HepG2 (cell line): ENCODE measurements around the gene HTRA3. TPM values are rescaled to one million over a fixed set of nuclear protein-coding genes. Genes with fewer than 3 reads are reported as not detected.

Source experiments
- ATAC-seq: fragments of 200-7000 bp; cut with Tn5 transposase; 3 replicates; pipeline ENCODE4 v1.9.1; 2020; ENCODE audit warnings: mild to moderate bottlenecking, moderate library complexity
- BruUV-seq: library from RNA; stranded (reverse); fragments of 400-500 nt; replicated peaks from 2 replicates; lab custom pipeline; 2021; lab: Mats Ljungman, UMichigan
- CTCF ChIA-PET: fragments of 300-600 bp; formaldehyde crosslinking; extraction: SDS; loops from one replicate; lab custom pipeline; 2021; ENCODE audit warnings: low total read pairs, inconsistent platforms, low intra/inter-chr PET ratio; lab: Yijun Ruan, JAX
- POLR2A ChIA-PET: fragments of 350-600 bp; sonication (Branson Sonifier 250); formaldehyde crosslinking; loops from one replicate; lab custom pipeline; 2020; ENCODE audit warnings: antibody characterized with exemption, inconsistent platforms; lab: Yijun Ruan, JAX
- DNase-seq: peaks from one replicate; pipeline ENCODE4 v3.0.0-alpha.2; 2015; ENCODE audit warnings: low spot score
- FAIRE-seq: peaks from 3 replicates; lab custom pipeline; 2011; peaks lifted over from hg19 to GRCh38; lab: Jason Lieb, UNC
- H2AFZ ChIP-seq: one replicate; pipeline ENCODE4 v1.6.1; 2011; ENCODE audit warnings: low read length, inconsistent platforms
- H3K27ac ChIP-seq: fragments of 300-600 bp; 3 replicates; pipeline ENCODE4 v1.8.0; 2011; ENCODE audit warnings: mixed run types, mild to moderate bottlenecking, mixed read lengths, low read length, inconsistent platforms; ENCODE audit not compliant: insufficient read depth; ENCODE audit errors: extremely low read length
- H3K27me3 ChIP-seq, 2 experiments: fragments of 200-600 bp in 1 of 2; 2 replicates in 1 of 2; 3 replicates in 1 of 2; pipeline versions ENCODE4 v1.6.0 to v1.8.0; 2011; ENCODE audit warnings: low read length in 2 of 2, mild to moderate bottlenecking in 2 of 2, moderate library complexity in 2 of 2, inconsistent platforms in 1 of 2; ENCODE audit not compliant: insufficient read depth in 2 of 2, control insufficient read depth in 1 of 2
- H3K36me3 ChIP-seq, 2 experiments: fragments of 200-600 bp in 1 of 2; replicated peaks in 1 of 2; 2 replicates in 1 of 2; 3 replicates in 1 of 2; pipeline versions ENCODE4 v1.5.1 to v1.8.0; 2011; ENCODE audit warnings: low read length in 2 of 2, inconsistent platforms in 1 of 2; ENCODE audit not compliant: insufficient read depth in 2 of 2, control insufficient read depth in 1 of 2
- H3K4me1 ChIP-seq: 2 replicates; pipeline ENCODE4 v1.5.1; 2012; ENCODE audit warnings: low read length, inconsistent platforms; ENCODE audit not compliant: insufficient read depth
- H3K4me2 ChIP-seq: 2 replicates; pipeline ENCODE4 v1.6.0; 2011; ENCODE audit warnings: low read depth, low read length, inconsistent platforms
- H3K4me3 ChIP-seq, 3 experiments: fragments of 200-600 bp in 1 of 3; sonication (generic), shearing (Covaris generic) in 1 of 3; replicated peaks in 1 of 3; 2 replicates each; pipeline ENCODE4 v1.5.1; 2011 to 2016; ENCODE audit warnings: low read length in 3 of 3, inconsistent platforms in 2 of 3, low read depth in 2 of 3, mild to moderate bottlenecking in 2 of 3, control low read depth in 1 of 3, mixed read lengths in 1 of 3; ENCODE audit not compliant: insufficient read depth in 1 of 3
- H3K79me2 ChIP-seq: one replicate; pipeline ENCODE4 v1.6.1; 2011; ENCODE audit warnings: low read length, inconsistent platforms; ENCODE audit not compliant: insufficient read depth
- H3K9ac ChIP-seq: 2 replicates; pipeline ENCODE4 v1.6.0; 2011; ENCODE audit warnings: mild to moderate bottlenecking, low read depth, low read length, inconsistent platforms; ENCODE audit not compliant: insufficient read depth
- H3K9me3 ChIP-seq: 2 replicates; pipeline ENCODE4 v1.5.1; 2012; ENCODE audit warnings: mild to moderate bottlenecking, low read length
- H4K20me1 ChIP-seq: 2 replicates; pipeline ENCODE4 v1.6.0; 2011; ENCODE audit warnings: inconsistent platforms, mild to moderate bottlenecking, low read length, moderate library complexity; ENCODE audit not compliant: insufficient read depth
- ARID5B ChIP-seq: IDR thresholded peaks from 2 replicates; pipeline ENCODE4 v1.4.0; 2020; ENCODE audit warnings: mild to moderate bottlenecking, missing genetic modification reagents
- CEBPZ ChIP-seq: IDR thresholded peaks from 2 replicates; pipeline ENCODE4 v1.6.1; 2012; ENCODE audit warnings: low read length, improper control_type of control experiment
- DDIT3 ChIP-seq: sonication (generic); formaldehyde crosslinking; IDR thresholded peaks from 2 replicates; pipeline ENCODE4 v1.4.0; 2020; ENCODE audit warnings: mild to moderate bottlenecking, missing genetic modification reagents
- HNF4A ChIP-seq: sonication (generic); formaldehyde crosslinking; IDR thresholded peaks from 2 replicates; pipeline ENCODE4 v1.4.0; 2020; ENCODE audit warnings: missing genetic modification reagents
- MLLT10 ChIP-seq: sonication (generic); formaldehyde crosslinking; IDR thresholded peaks from 2 replicates; pipeline ENCODE4 v1.4.0; 2020; ENCODE audit warnings: missing genetic modification reagents
- MTA1 ChIP-seq: sonication (generic); formaldehyde crosslinking; IDR thresholded peaks from 2 replicates; pipeline ENCODE4 v1.4.0; 2020; ENCODE audit warnings: missing genetic modification reagents, mild to moderate bottlenecking, borderline replicate concordance
- SMAD1 ChIP-seq: sonication (generic); formaldehyde crosslinking; IDR thresholded peaks from 2 replicates; pipeline ENCODE4 v1.4.0; 2020; ENCODE audit warnings: missing genetic modification reagents, low read depth, mild to moderate bottlenecking, borderline replicate concordance
- ZBTB46 ChIP-seq: sonication (generic); formaldehyde crosslinking; IDR thresholded peaks from 2 replicates; pipeline ENCODE4 v1.4.0; 2020; ENCODE audit warnings: mild to moderate bottlenecking, missing genetic modification reagents, borderline replicate concordance
- ZMAT3 ChIP-seq: sonication (generic); formaldehyde crosslinking; conservative IDR thresholded peaks from 2 replicates; pipeline ENCODE4 v1.7.0; 2021; ENCODE audit warnings: missing genetic modification reagents
- ZNF296 ChIP-seq: sonication (generic); formaldehyde crosslinking; conservative IDR thresholded peaks from 2 replicates; pipeline ENCODE4 v1.5.0; 2020; ENCODE audit warnings: mild to moderate bottlenecking, missing genetic modification reagents
- ZNF44 ChIP-seq: sonication (generic); formaldehyde crosslinking; IDR thresholded peaks from 2 replicates; pipeline ENCODE4 v1.5.1; 2020; ENCODE audit warnings: mild to moderate bottlenecking, missing genetic modification reagents
- ZNF569 ChIP-seq: sonication (generic); formaldehyde crosslinking; IDR thresholded peaks from 2 replicates; pipeline ENCODE4 v1.5.0; 2020; ENCODE audit warnings: mild to moderate bottlenecking, missing genetic modification reagents, moderate library complexity, borderline replicate concordance
- WGBS: methylation state at CpG from one replicate; pipeline ENCODE4 v1.1.6; 2017; ENCODE audit warnings: low lambda C conversion rate; 5-methylcytosine and 5-hydroxymethylcytosine counted together
- in situ Hi-C: cut with HindIII; loops from 2 replicates; pipeline ENCODE4 v1.10.0; 2017; ENCODE audit warnings: low pct_unique_long_range_greater_than_20kb; ENCODE audit not compliant: extremely low pct_ligation_motif_present
- intact Hi-C: fragments of 100-400 bp; cut with micrococcal nuclease; formaldehyde crosslinking; loops from one replicate; pipeline ENCODE4 v1.10.0; 2022; ENCODE audit not compliant: unreplicated experiment
- polyA plus RNA-seq, 8 experiments: library from polyadenylated mRNA; depleted of rRNA in 3 of 8; stranded (reverse) in 7 of 8; unstranded in 1 of 8; fragments of >200 nt; fragmentation: Illumina TruSeq in 4 of 8; extraction: Trizol in 4 of 8; gene quantifications; 2 replicates each; pipeline versions ENCODE4 v1.2.1 to v1.2.3, GENCODE V29; 2011 to 2016; ENCODE audit warnings: low read depth in 4 of 8, missing spikeins in 1 of 8, mixed read lengths in 1 of 8; ENCODE audit not compliant: insufficient read depth in 1 of 8
- total RNA-seq, 5 experiments: library from RNA; depleted of rRNA; stranded (reverse); fragments of >200 nt; fragmentation: Illumina TruSeq; extraction: Trizol; gene quantifications; 2 replicates each; pipeline ENCODE4 v1.2.3, GENCODE V29; 2016; ENCODE audit warnings: low read depth in 1 of 5
- TF ChIP-seq, protein P1 (sequence below): sonication (generic); formaldehyde crosslinking; IDR thresholded peaks from 2 replicates; pipeline ENCODE4 v1.4.0; 2020; ENCODE audit warnings: low read depth, mild to moderate bottlenecking, missing genetic modification reagents

HTRA3 gene
- total and polyA plus RNA-seq, 2 of the 13 experiments (the other 11 are each of a cell fraction or from before 2014, with no cell fraction given): 0.17 TPM; not detected in 1

- Histone ChIP-seq H3K4me2 (no peak overlapping the region), H3K79me2 (no peaks in the 10 kb centered on the region), H3K9me3 (peaks cover 5% of the 10 kb centered on the region; the same call in 1 of the 2 replicates), H2AFZ (no peak overlapping the region), H3K4me3 (no peak overlapping the region), H3K27me3 (peaks cover 1 to 4% of the 10 kb centered on the region in 2 experiments; a peak in 3 of 5 replicates), H3K36me3 (no peaks in the 10 kb centered on the region), H4K20me1 (no peaks in the 10 kb centered on the region), H3K4me1 (peaks cover 33% of the 10 kb centered on the region), H3K9ac (no peak overlapping the region), H3K27ac (no peak overlapping the region)
- DNase-seq (no peak), FAIRE-seq (no peak), ATAC-seq (no peak)
- in situ Hi-C loops: no loop called here
- POLR2A ChIA-PET: no interaction called here
- WGBS: 20% methylated on average over 4 of the region's 4 CpGs
- CTCF ChIA-PET: no interaction called here
- no TSS peak for BruUV-seq
- intact Hi-C loops: no loop called here
- TF ChIP-seq ZNF569 (CRISPR knock-in tag) (no peak), ZNF296 (CRISPR knock-in tag) (no peak), ZMAT3 (no peak), MLLT10 (CRISPR knock-in tag) (no peak), CEBPZ (no peak), MTA1 (CRISPR knock-in tag) (no peak), HNF4A (CRISPR knock-in tag) (no peak), SMAD1 (CRISPR knock-in tag) (no peak), DDIT3 (CRISPR knock-in tag) (no peak), ZNF44 (CRISPR knock-in tag) (no peak), ZBTB46 (no peak), ARID5B (CRISPR knock-in tag) (no peak)
- TF ChIP-seq, protein P1, sequence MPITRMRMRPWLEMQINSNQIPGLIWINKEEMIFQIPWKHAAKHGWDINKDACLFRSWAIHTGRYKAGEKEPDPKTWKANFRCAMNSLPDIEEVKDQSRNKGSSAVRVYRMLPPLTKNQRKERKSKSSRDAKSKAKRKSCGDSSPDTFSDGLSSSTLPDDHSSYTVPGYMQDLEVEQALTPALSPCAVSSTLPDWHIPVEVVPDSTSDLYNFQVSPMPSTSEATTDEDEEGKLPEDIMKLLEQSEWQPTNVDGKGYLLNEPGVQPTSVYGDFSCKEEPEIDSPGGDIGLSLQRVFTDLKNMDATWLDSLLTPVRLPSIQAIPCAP (CRISPR knock-in tag): no peak
Observed at GRCh38 chr4:8338351-8338961, 68.9 kb downstream of the HTRA3 start.
